HFFc6 (cell line): Measurements from ENCODE around the gene TRIM2. TPM values are rescaled to one million over a fixed set of nuclear protein-coding genes. Genes with fewer than 3 reads are reported as not detected.
A peak's percentile ranks its signal among the peaks of the same experiment; 100 is the strongest.

Experiments
- DNase-seq: peaks from one replicate; pipeline ENCODE4 v3.0.0-alpha.2; 2018
- H3K27ac Mint-ChIP-seq: 2 replicates; pipeline ENCODE4 v1.8.0; 2020; ENCODE audit warnings: mild to moderate bottlenecking, mixed read lengths
- H3K27me3 Mint-ChIP-seq: 2 replicates; pipeline ENCODE4 v1.8.0; 2021; ENCODE audit warnings: mild to moderate bottlenecking, moderate library complexity, mixed read lengths; ENCODE audit not compliant: insufficient read depth
- H3K36me3 Mint-ChIP-seq: 2 replicates; pipeline ENCODE4 v1.8.0; 2021; ENCODE audit warnings: low read depth, mixed read lengths
- H3K4me1 Mint-ChIP-seq: 2 replicates; pipeline ENCODE4 v1.8.0; 2020; ENCODE audit warnings: low read depth, mixed read lengths
- H3K4me3 Mint-ChIP-seq: 2 replicates; pipeline ENCODE4 v1.8.0; 2020; ENCODE audit warnings: mild to moderate bottlenecking, moderate library complexity, mixed read lengths
- H3K9me3 Mint-ChIP-seq: 2 replicates; pipeline ENCODE4 v1.8.0; 2020; ENCODE audit warnings: mild to moderate bottlenecking, mixed read lengths
- total RNA-seq, 6 experiments: library from RNA; stranded (reverse); fragmentation: NEBNext Ultra II Directional; extraction: Animal tissue kit (Norgen Biotek cat#: 25700); gene quantifications; 2 replicates in 1 of 6; 3 replicates in 5 of 6; pipeline ENCODE4 v1.2.3, GENCODE V29; 2021
- TF ChIP-seq, protein P1 (sequence below): fragments of 200-600 bp; sonication (generic); IDR thresholded peaks from 2 replicates; pipeline ENCODE4 v1.5.0; 2021; ENCODE audit warnings: antibody characterized with exemption, mild to moderate bottlenecking

Gene TRIM2
- total RNA-seq, 6 experiments from 2014 or later: 32.3 to 39.6 (median 34.9) TPM

DNA sequence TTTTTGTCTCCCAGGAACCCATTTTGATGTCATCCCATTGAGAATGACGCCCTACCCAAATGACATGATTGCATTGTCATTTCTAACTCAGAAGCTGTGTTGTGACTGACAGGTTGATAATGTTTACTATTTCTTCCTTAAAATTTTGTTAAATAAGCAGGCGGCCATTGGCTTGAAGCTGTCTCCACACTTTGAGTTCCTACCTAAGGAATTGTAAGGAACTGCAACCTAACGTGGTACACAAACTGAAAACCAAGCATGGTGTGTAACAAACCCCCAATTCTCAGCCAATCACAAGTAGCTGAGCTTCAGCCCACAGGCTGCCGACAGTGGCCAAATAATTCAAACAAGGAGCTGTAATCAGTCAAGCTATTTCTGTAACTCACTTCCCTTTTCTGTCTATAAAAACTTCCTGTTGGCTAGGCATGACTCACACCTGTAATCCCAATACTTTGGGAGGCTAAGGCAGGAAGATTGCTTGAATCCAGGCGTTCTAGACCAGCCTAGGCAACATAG lies 137.4 kb downstream of the TRIM2 start:
- Mint-ChIP-seq H3K9me3 (no peaks in the 10 kb centered on the region), H3K4me3 (peak overlapping the region; percentile 58), H3K27me3 (peaks cover 3% of the 10 kb centered on the region), H3K36me3 (no peaks in the 10 kb centered on the region), H3K4me1 (peaks cover 34% of the 10 kb centered on the region), H3K27ac (peak overlapping the region; percentile 24)
- TF ChIP-seq, protein P1, sequence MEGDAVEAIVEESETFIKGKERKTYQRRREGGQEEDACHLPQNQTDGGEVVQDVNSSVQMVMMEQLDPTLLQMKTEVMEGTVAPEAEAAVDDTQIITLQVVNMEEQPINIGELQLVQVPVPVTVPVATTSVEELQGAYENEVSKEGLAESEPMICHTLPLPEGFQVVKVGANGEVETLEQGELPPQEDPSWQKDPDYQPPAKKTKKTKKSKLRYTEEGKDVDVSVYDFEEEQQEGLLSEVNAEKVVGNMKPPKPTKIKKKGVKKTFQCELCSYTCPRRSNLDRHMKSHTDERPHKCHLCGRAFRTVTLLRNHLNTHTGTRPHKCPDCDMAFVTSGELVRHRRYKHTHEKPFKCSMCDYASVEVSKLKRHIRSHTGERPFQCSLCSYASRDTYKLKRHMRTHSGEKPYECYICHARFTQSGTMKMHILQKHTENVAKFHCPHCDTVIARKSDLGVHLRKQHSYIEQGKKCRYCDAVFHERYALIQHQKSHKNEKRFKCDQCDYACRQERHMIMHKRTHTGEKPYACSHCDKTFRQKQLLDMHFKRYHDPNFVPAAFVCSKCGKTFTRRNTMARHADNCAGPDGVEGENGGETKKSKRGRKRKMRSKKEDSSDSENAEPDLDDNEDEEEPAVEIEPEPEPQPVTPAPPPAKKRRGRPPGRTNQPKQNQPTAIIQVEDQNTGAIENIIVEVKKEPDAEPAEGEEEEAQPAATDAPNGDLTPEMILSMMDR: no peak
- peak; percentile 66 for DNase-seq

DNA sequence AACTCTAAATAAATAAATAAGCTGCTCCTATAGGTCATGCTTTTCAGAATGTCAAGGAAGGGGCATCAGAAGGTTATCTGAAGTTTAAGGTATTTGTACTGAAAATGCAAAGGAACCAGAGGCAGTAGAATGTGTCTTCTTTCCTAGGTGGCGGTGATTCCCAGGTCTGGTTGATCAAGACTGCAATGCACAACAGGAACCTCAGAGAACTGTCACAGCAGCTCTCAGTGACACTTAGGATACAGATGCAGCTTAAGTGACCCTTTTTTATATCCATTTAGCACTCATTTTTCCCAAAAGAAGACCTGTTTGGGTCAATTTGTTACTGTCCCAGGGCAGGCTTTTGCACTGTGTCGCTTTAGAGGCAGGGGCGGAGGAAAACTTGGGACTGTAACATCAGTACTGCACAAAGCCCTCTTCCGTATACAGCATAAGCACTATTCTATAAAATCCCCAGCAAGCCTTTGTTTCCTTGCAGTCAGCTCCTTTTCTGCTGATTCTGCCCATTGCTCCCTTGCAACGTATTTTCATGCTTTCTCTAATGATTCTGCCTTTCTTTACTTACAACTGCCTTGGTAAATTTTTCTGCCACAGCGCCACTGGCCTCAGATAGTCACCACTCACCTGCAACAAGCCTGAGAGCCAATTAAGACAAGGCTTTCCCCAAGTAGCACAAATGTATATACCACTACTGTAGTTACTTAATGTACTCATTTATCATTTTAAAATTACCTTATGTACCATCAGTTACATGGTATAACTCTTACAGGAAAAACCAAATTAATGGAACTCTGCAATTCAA lies 138.7 kb downstream of the TRIM2 start:
- Mint-ChIP-seq H3K4me3 (no peak overlapping the region), H3K27me3 (peaks cover 3% of the 10 kb centered on the region), H3K27ac (no peak overlapping the region), H3K9me3 (no peaks in the 10 kb centered on the region), H3K4me1 (peaks cover 47% of the 10 kb centered on the region), H3K36me3 (no peaks in the 10 kb centered on the region)
- TF ChIP-seq, protein P1: no peak
- no peak for DNase-seq

DNA sequence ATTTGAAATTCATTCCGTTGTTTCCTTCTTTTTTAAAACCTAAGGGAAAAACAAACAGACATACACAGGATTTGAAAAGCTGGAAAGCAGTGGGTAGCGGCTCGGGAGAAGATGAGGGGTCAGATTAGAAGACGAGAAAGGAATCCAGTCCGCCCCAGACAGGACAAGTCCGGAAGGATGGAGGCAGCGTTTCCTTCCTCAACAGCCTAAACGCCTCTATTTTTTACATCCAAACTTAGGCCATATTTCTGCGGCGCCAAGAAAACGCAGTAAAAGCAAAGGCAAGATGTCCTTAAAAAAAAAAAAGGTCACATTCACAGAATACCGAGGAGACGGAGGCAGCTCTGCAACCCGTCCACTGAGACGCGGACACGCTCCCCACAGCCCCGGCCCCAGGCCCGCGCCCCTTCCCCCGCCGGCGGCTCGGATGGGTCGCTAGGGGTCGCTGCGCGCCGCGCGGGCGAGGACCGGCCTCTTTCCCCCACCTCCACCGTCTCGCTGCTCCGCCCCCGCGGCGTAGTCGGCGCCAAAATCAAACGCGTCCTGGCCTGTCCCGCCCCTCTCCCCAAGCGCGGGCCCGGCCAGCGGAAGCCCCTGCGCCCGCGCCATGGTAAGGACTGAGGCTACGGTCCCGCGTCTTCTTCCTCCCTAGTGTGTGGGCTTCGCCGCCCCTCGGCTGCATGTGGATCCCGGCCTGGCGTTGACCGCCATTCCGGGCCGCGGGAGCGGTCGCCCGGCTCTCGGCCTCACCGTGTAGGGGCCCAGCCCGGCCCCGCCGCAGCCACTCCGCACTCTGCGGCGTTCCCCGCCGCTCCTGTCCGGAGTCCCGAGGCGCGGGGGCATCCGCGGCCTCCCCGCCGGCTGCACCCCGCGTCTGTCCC lies 140.1 kb downstream of the TRIM2 start, which contains the start of gene MND1:
TSS of gene MND1 (plus strand) at position 558 of the 881 bp plus-strand sequence. CDS start at position 608, 50 bp downstream.
- Mint-ChIP-seq H3K27ac (peak within 1 kb of the TSS; percentile 85), H3K27me3 (peaks cover 3% of the 10 kb centered on the region), H3K4me3 (peak within 1 kb of the TSS; percentile 92), H3K4me1 (peaks cover 57% of the 10 kb centered on the region), H3K36me3 (no peaks in the 10 kb centered on the region), H3K9me3 (no peaks in the 10 kb centered on the region)
- DNase-seq: peak; percentile 66
- TF ChIP-seq, protein P1: peak; percentile 98

DNA sequence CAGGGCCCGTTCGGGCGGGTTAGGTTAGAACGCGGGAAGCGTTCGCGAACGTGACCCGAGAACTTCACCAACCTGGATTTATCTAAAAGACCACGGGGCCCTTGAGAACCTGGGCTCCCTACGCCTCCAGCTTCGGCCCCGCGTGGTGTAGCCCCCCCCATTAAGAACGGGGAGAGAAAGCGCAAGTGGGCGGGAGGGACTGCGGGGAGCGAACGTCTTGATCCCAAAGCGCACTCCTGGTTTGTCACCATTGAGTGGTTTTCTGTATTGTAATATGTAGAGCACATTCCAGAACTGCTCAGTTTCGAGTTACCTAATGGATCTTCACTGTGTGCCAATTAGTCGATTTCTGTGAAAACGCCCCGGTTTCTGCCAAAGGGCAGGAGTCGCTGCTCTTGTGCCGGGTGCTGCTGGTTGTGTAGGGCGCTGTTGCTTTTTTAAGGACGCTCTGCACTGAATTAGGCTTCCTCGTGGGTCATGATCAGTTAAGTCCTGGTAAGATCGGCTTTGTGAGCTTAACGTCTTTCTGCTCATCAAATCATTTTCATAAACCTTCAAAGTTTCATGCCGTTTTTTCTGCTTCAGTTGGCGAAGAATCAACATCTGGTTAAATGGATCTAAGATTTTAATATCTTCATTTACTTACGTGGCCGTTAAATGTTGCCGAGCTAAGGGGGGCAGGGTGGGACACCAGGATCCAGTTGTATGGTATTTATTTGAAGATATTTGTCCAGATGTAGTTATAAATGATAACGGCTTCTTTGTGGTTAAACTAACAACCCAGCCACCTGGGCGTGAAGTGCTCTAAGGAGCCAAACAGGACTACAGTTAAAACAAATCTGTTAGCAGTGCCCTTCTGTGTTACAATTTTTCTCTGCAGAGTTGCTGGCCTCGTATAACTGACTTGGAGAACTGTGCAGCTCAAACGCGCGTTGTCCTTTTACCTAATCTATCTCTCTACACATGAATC lies 141.1 kb downstream of the TRIM2 start:
- peak; percentile 52 for DNase-seq
- TF ChIP-seq, protein P1: no peak; the same call in 1 of the 2 replicates
- no peaks in the 10 kb centered on the region for H3K9me3 Mint-ChIP-seq

GRCh38 chr4:153346031-153346430 lies 141.8 kb downstream of the TRIM2 start:
- Mint-ChIP-seq H3K27ac (no peak overlapping the region), H3K4me3 (peak overlapping the region; percentile 92), H3K27me3 (peaks cover 3% of the 10 kb centered on the region), H3K36me3 (no peaks in the 10 kb centered on the region), H3K4me1 (peaks cover 55% of the 10 kb centered on the region), H3K9me3 (no peaks in the 10 kb centered on the region)
- TF ChIP-seq, protein P1: no peak
- DNase-seq: no peak

More for the DNA sequence above, 141.1 kb downstream of the TRIM2 start:
- Mint-ChIP-seq H3K36me3 (no peaks in the 10 kb centered on the region), H3K4me3 (peak overlapping the region; percentile 92), H3K27me3 (peaks cover 3% of the 10 kb centered on the region), H3K4me1 (peaks cover 60% of the 10 kb centered on the region), H3K27ac (peak overlapping the region; percentile 77)
